T-helper 1 cell treated with Interleukin-12 subunit alpha and Interleukin-12 subunit beta and Interleukin-4 antibody, amounts not matched to agents 30 ng/mL and 1 ng/mL, for 36 hours (primary cell): ENCODE data around the gene BHMT2. TPM values are rescaled to one million over a fixed set of nuclear protein-coding genes. Genes with fewer than 3 reads are reported as not detected.

Experiments
- intact Hi-C: fragments of 100-400 bp; cut with micrococcal nuclease; formaldehyde crosslinking; loops from one replicate; pipeline ENCODE4 v1.15.1; 2024
- total RNA-seq: library from RNA; stranded (reverse); gene quantifications from 2 replicates; pipeline ENCODE4 v1.2.3, GENCODE V29; 2022

BHMT2 gene
- total RNA-seq, 1 donor from 2014 or later: not detected

- intact Hi-C loops: no loop called here
Measured at GRCh38 chr5:79059674-79060073, 9.9 kb upstream of the BHMT2 start.

- intact Hi-C loops: no loop called here
Measured at GRCh38 chr5:79062436-79062835, 7.1 kb upstream of the BHMT2 start.

- intact Hi-C loops: no loop called here
Measured at GRCh38 chr5:79070350-79070667, 742 bp downstream of the BHMT2 start.

- intact Hi-C loops: no loop called here
Measured at GRCh38 chr5:79074641-79075040, 5.1 kb downstream of the BHMT2 start.

- intact Hi-C loops: no loop called here
Measured at GRCh38 chr5:79075646-79076426, 6.3 kb downstream of the BHMT2 start.

GRCh38 chr5:79076819-79077218, 7.3 kb downstream of the BHMT2 start:
- intact Hi-C loops: no loop called here

GRCh38 chr5:79077680-79078365, 8.3 kb downstream of the BHMT2 start:
- intact Hi-C loops: no loop called here

GRCh38 chr5:79080804-79081203, 11.2 kb downstream of the BHMT2 start:
- intact Hi-C loops: no loop called here

GRCh38 chr5:79081779-79082178, 12.2 kb downstream of the BHMT2 start:
- intact Hi-C loops: no loop called here

- intact Hi-C loops: no loop called here
Measured at GRCh38 chr5:79086116-79086515, 16.5 kb downstream of the BHMT2 start.

- intact Hi-C loops: no loop called here
Measured at GRCh38 chr5:79088507-79088906, 18.9 kb downstream of the BHMT2 start.

- intact Hi-C loops: no loop called here
Measured at GRCh38 chr5:79091064-79091463, 21.5 kb downstream of the BHMT2 start.

- intact Hi-C loops: no loop called here
Measured at GRCh38 chr5:79093762-79094161, 24.2 kb downstream of the BHMT2 start.

- intact Hi-C loops: no loop called here
Measured at GRCh38 chr5:79105868-79106267, 36.3 kb downstream of the BHMT2 start.

GRCh38 chr5:79107020-79107796, 37.6 kb downstream of the BHMT2 start:
- intact Hi-C loops: no loop called here

- intact Hi-C loops: no loop called here
Measured at GRCh38 chr5:79108086-79108485, 38.5 kb downstream of the BHMT2 start.

- intact Hi-C loops: loop anchor here (1.0 kb wide), 1 partner anchor 208 kb away; no protein-coding TSS in a partner anchor
Measured at GRCh38 chr5:79108792-79109191, 39.2 kb downstream of the BHMT2 start.

- intact Hi-C loops: loop anchor here (1.0 kb wide), 3 partner anchors 85 to 210 kb away; no protein-coding TSS in a partner anchor
Measured at GRCh38 chr5:79109527-79110492, 40.2 kb downstream of the BHMT2 start.

GRCh38 chr5:79111387-79111959, 41.9 kb downstream of the BHMT2 start, which contains the start of gene BHMT:
TSS of gene BHMT (plus strand) at chr5:79111809. CDS start at chr5:79111886, 77 bp downstream.
- intact Hi-C loops: no loop called here

- intact Hi-C loops: no loop called here
Measured at GRCh38 chr5:79111960-79112702, 42.6 kb downstream of the BHMT2 start.
